Measurements from ENCODE around the gene PABPN1. TPM values are rescaled to one million over a fixed set of nuclear protein-coding genes. Genes with fewer than 3 reads are reported as not detected.

Gene PABPN1
- total and polyA plus RNA-seq, 2 of the 13 experiments (the other 11 are each of a cell fraction or from before 2014, with no cell fraction given) = 233 to 524 TPM

DNA sequence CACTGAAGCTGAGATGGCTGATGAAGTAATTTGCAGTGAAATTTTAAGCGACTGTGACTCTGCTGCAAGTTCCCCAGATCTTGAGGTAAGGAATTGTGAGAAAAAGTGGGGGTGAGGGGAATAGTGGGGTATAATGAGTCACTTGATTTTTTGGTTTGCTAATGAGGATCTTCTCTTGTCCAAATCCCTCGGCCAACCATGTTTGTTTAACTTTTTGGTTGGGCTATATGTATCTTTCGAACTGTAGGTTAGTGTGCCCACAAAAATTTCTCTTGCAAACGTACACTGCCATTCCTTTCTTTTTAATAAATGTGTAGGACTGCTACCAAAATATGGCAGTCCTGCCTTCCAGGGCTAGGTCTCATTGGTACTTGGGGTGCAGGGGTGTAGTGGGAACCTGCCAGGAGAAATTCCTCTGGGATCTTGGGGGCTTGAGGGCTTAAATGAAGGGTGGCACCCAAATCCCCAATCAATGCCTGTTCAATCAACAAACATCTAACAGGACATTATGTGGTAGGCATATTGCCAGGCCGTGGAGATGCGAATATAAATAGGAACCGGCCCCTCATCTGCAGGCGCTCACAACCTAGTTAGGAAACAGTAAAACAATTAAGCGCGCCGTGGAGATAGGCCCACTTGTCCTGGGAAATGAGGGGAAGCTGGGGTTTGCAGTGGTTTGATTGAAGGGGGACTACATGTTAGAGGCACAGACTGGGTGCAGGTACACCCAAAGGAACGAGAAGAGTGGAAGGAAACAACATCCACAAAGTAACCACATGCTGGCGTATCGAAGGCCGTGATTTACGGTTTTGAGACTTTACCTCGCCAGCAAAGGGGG is 1.3 kb upstream of the PABPN1 start (continued):
- TF ChIP-seq HNRNPK (IDR thresholded peaks at IDR 0.05; ENCODE audit: low read depth, low read length, poor library complexity, severe bottlenecking) (peak; percentile 57), KMT2B (CRISPR knock-in tag; IDR thresholded peaks at IDR 0.05) (no peak), ISL2 (CRISPR knock-in tag; IDR thresholded peaks at IDR 0.05) (no peak)
- TF ChIP-seq, protein P1, sequence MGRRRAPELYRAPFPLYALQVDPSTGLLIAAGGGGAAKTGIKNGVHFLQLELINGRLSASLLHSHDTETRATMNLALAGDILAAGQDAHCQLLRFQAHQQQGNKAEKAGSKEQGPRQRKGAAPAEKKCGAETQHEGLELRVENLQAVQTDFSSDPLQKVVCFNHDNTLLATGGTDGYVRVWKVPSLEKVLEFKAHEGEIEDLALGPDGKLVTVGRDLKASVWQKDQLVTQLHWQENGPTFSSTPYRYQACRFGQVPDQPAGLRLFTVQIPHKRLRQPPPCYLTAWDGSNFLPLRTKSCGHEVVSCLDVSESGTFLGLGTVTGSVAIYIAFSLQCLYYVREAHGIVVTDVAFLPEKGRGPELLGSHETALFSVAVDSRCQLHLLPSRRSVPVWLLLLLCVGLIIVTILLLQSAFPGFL (CRISPR knock-in tag; IDR thresholded peaks at IDR 0.05) = 0 out of 2 replicates have a peak, but pooled peaks have one; percentile 25
- TF ChIP-seq, protein P2, sequence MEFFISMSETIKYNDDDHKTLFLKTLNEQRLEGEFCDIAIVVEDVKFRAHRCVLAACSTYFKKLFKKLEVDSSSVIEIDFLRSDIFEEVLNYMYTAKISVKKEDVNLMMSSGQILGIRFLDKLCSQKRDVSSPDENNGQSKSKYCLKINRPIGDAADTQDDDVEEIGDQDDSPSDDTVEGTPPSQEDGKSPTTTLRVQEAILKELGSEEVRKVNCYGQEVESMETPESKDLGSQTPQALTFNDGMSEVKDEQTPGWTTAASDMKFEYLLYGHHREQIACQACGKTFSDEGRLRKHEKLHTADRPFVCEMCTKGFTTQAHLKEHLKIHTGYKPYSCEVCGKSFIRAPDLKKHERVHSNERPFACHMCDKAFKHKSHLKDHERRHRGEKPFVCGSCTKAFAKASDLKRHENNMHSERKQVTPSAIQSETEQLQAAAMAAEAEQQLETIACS (CRISPR knock-in tag; IDR thresholded peaks at IDR 0.05) = no peak

DNA sequence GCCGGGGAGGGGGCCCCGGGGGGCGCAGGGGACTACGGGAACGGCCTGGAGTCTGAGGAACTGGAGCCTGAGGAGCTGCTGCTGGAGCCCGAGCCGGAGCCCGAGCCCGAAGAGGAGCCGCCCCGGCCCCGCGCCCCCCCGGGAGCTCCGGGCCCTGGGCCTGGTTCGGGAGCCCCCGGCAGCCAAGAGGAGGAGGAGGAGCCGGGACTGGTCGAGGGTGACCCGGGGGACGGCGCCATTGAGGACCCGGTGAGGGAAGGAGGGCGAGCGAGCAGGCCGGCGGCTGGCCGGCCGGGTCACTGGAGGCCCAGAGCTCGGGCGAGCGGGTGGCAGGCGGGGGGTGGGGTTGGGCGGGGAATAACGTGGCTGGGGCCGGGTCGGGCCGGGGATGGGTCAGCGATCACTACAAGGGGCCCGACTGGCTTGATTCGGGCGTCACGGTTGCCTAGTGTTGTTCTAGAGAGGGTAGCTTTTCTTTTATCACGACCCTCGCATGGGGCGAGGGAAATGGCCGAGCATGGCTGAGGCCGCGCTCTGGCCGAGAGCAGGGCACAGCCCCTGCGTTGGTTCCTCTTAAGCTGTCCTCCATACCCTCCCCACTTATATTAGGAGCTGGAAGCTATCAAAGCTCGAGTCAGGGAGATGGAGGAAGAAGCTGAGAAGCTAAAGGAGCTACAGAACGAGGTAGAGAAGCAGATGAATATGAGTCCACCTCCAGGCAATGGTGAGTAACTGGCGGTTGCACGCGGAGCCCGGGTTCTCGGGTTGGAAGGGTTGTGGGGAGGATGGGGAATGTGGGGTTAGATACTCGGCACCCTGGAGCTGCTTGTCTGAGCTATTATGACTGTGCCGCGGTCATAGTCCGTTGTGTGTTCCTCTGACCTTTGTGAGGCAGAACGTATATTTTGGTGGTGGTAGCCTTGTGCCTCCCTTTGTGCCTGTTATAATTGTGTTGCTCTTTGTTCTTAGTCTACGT is 603 bp downstream of the PABPN1 start:
- Histone ChIP-seq H2AFZ (ENCODE audit: low read length) (no peak overlapping the region), H3K4me2 (ENCODE audit: low read depth, low read length) (peak overlapping the region; percentile 96), H3K9me3 (ENCODE audit: low read length) (no peaks in the 10 kb centered on the region), H3K79me2 (ENCODE audit: insufficient read depth, low read length) (peaks cover 23% of the 10 kb centered on the region), H3K27me3 (ENCODE audit: control insufficient read depth in 1 of 2, insufficient read depth in 2 of 2, low read length in 2 of 2) (peaks cover 0 to 6% of the 10 kb centered on the region in 2 experiments; a peak in 2 of 5 replicates), H3K4me3 (replicated peaks in 1 of 3; ENCODE audit: insufficient read depth in 1 of 3, low read depth in 2 of 3, low read length in 3 of 3) (peak overlapping the region; percentile 79 to 99 (median 98)), H3K9ac (ENCODE audit: insufficient read depth, low read depth, low read length) (peak overlapping the region; percentile 99), H3K27ac (ENCODE audit: extremely low read length, insufficient read depth, low read length) (peak overlapping the region; percentile 95), H3K4me1 (ENCODE audit: insufficient read depth, low read length) (peaks cover 36% of the 10 kb centered on the region), H3K36me3 (replicated peaks in 1 of 2; ENCODE audit: control insufficient read depth in 1 of 2, insufficient read depth in 2 of 2, low read length in 2 of 2) (peaks cover 18 to 36% of the 10 kb centered on the region in 2 experiments), H4K20me1 (ENCODE audit: insufficient read depth, low read length) (peaks cover 11% of the 10 kb centered on the region; the same call in 1 of the 2 replicates)
- ChIA-PET POLR2A (interaction anchor here (0.6 to 13.2 kb wide), 90 partner anchors 8 to 1120 kb away, joined by 3 to 1053 read pairs (median 5); partner anchors contain the start of genes ACIN1, AJUBA, AP1G2 and BCL2L2), CTCF (ENCODE audit: low intra/inter-chr PET ratio, low total read pairs) (interaction anchor here (1.5 to 1.9 kb wide), 3 partner anchors 16 to 57 kb away, joined by 3 to 7 read pairs (median 4); partner anchors contain the start of gene BCL2L2)
- ATAC-seq (peak; percentile 19), FAIRE-seq (peak; percentile 8), DNase-seq (ENCODE audit: low spot score) (peak; percentile 71)
- in situ Hi-C loops (cut with HindIII; ENCODE audit: extremely low pct_ligation_motif_present, low pct_unique_long_range_greater_than_20kb) (loop anchor here (5.0 to 25.0 kb wide), 2 partner anchors 235 to 815 kb away; partner anchors contain the start of genes EMC9, FITM1, PSME1 and PSME2), intact Hi-C loops (cut with micrococcal nuclease; ENCODE audit: unreplicated experiment) (loop anchor here (1.0 to 2.0 kb wide), 5 partner anchors 16 to 235 kb away; partner anchors contain the start of genes BCL2L2, HOMEZ, NGDN and THTPA)
- BruUV-seq (replicated peaks) = no TSS peak
- 1% methylated on average over 62 of the region's 64 CpGs for WGBS (ENCODE audit: low lambda C conversion rate)
- TF ChIP-seq, protein P3, sequence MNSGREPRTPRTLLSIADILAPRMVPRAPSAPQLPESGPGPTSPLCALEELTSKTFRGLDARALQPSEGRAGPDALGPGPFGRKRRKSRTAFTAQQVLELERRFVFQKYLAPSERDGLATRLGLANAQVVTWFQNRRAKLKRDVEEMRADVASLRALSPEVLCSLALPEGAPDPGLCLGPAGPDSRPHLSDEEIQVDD (CRISPR knock-in tag; IDR thresholded peaks at IDR 0.05; ENCODE audit: borderline replicate concordance) = peak; percentile 36; the same call in 1 of the 2 replicates
- peak; percentile 68; the same call in 1 of the 2 replicates for TF ChIP-seq MXD4 (CRISPR knock-in tag; IDR thresholded peaks at IDR 0.05)
- peak; percentile 48; the same call in 1 of the 2 replicates for TF ChIP-seq ZNF792 (CRISPR knock-in tag; IDR thresholded peaks at IDR 0.05)
- TF ChIP-seq GABPB1 (CRISPR knock-in tag; IDR thresholded peaks at IDR 0.05) = peak; percentile 32; the same call in 1 of the 2 replicates
- no peak for TF ChIP-seq SRF (IDR thresholded peaks at IDR 0.05; ENCODE audit: low read depth, low read length)
- no peak for TF ChIP-seq ZNF878 (CRISPR knock-in tag; IDR thresholded peaks at IDR 0.05)
- TF ChIP-seq ZNF563 (CRISPR knock-in tag; IDR thresholded peaks at IDR 0.05) = peak; percentile 69; the same call in 1 of the 2 replicates
- TF ChIP-seq ZNF761 (CRISPR knock-in tag; conservative IDR thresholded peaks at IDR 0.05) = 0 out of 2 replicates have a peak, but pooled peaks have one; percentile 32
- no peak for TF ChIP-seq ZNF496 (CRISPR knock-in tag; IDR thresholded peaks at IDR 0.05; ENCODE audit: insufficient replicate concordance)
